CD4-positive, alpha-beta memory T cell (primary cell): Measurements from ENCODE around the gene TDP2. TPM values are rescaled to one million over a fixed set of nuclear protein-coding genes. Genes with fewer than 3 reads are reported as not detected.
"Not testable (repeated sequence)": the region's sequence is repeated elsewhere in the genome, so short reads cannot be mapped to it uniquely, and the experiment has no call there.

ENCODE experiments used
- CTCF ChIA-PET: fragments of 350-600 bp; sonication (Branson Sonifier 250); formaldehyde crosslinking; loops from one replicate; lab custom pipeline; 2021; ENCODE audit warnings: inconsistent platforms; ENCODE audit not compliant: partially characterized antibody; lab: Charles Lee
- POLR2A ChIA-PET: fragments of 350-600 bp; sonication (Branson Sonifier 250); formaldehyde crosslinking; loops from one replicate; lab custom pipeline; 2021; ENCODE audit not compliant: partially characterized antibody; lab: Charles Lee
- DNase-seq, 5 donors: peaks; one replicate each; pipeline versions ENCODE4 v3.0.0 to v3.0.0-alpha.2; 2020 to 2022; ENCODE audit warnings: mixed read lengths in 1 of 5
- H3K27ac ChIP-seq: one replicate; pipeline ENCODE4 v1.7.0; 2013; ENCODE audit warnings: low read depth, low read length
- H3K27me3 ChIP-seq: 2 replicates; pipeline ENCODE4 v1.7.0; 2013; ENCODE audit warnings: mild to moderate bottlenecking, low read length, moderate library complexity; ENCODE audit not compliant: insufficient read depth
- H3K36me3 ChIP-seq: 2 replicates; pipeline ENCODE4 v1.7.0; 2013; ENCODE audit warnings: mild to moderate bottlenecking, low read length, moderate library complexity; ENCODE audit not compliant: insufficient read depth
- H3K4me1 ChIP-seq: 2 replicates; pipeline ENCODE4 v1.7.0; 2013; ENCODE audit warnings: mild to moderate bottlenecking, low read length, moderate library complexity; ENCODE audit not compliant: insufficient read depth
- H3K4me3 ChIP-seq, 2 donors: one replicate each; pipeline ENCODE4 v1.7.0; 2013; ENCODE audit warnings: low read length in 2 of 2, mild to moderate bottlenecking in 1 of 2
- H3K9me3 ChIP-seq, 2 donors: one replicate each; pipeline ENCODE4 v1.7.0; 2013; ENCODE audit warnings: low read length in 2 of 2, control low read depth in 1 of 2; ENCODE audit not compliant: control insufficient read depth in 1 of 2
- H3K27ac Mint-ChIP-seq, 7 donors: one replicate each; pipeline ENCODE4 v1.8.0; 2020 to 2021; ENCODE audit warnings: mixed read lengths in 7 of 7, mild to moderate bottlenecking in 6 of 7, inconsistent platforms in 3 of 7, moderate library complexity in 3 of 7
- H3K27me3 Mint-ChIP-seq, 2 donors: one replicate each; pipeline ENCODE4 v1.8.0; 2020 to 2021; ENCODE audit warnings: mixed read lengths in 2 of 2
- H3K36me3 Mint-ChIP-seq, 2 donors: one replicate each; pipeline ENCODE4 v1.8.0; 2020 to 2021; ENCODE audit warnings: mixed read lengths in 2 of 2, inconsistent platforms in 1 of 2, mild to moderate bottlenecking in 1 of 2
- H3K4me1 Mint-ChIP-seq, 4 donors: one replicate each; pipeline ENCODE4 v1.8.0; 2020 to 2021; ENCODE audit warnings: mixed read lengths in 4 of 4, mild to moderate bottlenecking in 1 of 4
- H3K4me3 Mint-ChIP-seq, 8 donors: one replicate each; pipeline ENCODE4 v1.8.0; 2020 to 2021; ENCODE audit warnings: mixed read lengths in 8 of 8, mild to moderate bottlenecking in 7 of 8, moderate library complexity in 6 of 8, inconsistent platforms in 3 of 8
- H3K9me3 Mint-ChIP-seq, 8 donors: one replicate each; pipeline ENCODE4 v1.8.0; 2020 to 2021; ENCODE audit warnings: mixed read lengths in 8 of 8, mild to moderate bottlenecking in 5 of 8, inconsistent platforms in 3 of 8, moderate library complexity in 1 of 8
- intact Hi-C: fragments of 100-400 bp; cut with micrococcal nuclease; formaldehyde crosslinking; loops from one replicate; pipeline ENCODE4 v1.15.1; 2023
- polyA plus RNA-seq, 2 donors: library from polyadenylated mRNA; unstranded; fragments of 300-500 nt; fragmentation: Illumina TruSeq; gene quantifications; one replicate each; pipeline ENCODE4 v1.2.3, GENCODE V29; 2021
- total RNA-seq, 2 experiments: library from RNA; stranded (reverse); gene quantifications; one replicate each; pipeline ENCODE4 v1.2.3, GENCODE V29; 2021

Gene TDP2
- total and polyA plus RNA-seq, 4 experiments from 2014 or later = 43.4 to 74.3 (median 67.5) TPM

- peaks cover 6 to 31% (median 16%) of the 10 kb centered on the region in 4 donors for H3K4me1 Mint-ChIP-seq
- Histone ChIP-seq H3K27ac (no peak overlapping the region), H3K9me3 (no peaks in the 10 kb centered on the region), H3K4me3 (no peak overlapping the region), H3K36me3 (peaks cover 49% of the 10 kb centered on the region), H3K4me1 (no peaks in the 10 kb centered on the region), H3K27me3 (no peaks in the 10 kb centered on the region)
- H3K27me3 Mint-ChIP-seq = no peaks in the 10 kb centered on the region
- no peaks in the 10 kb centered on the region for H3K9me3 Mint-ChIP-seq
- DNase-seq = no peak
- H3K4me3 Mint-ChIP-seq = no peak overlapping the region
- H3K27ac Mint-ChIP-seq = peak overlapping the region; percentile 24 to 87 (median 53)
- POLR2A ChIA-PET = interaction anchor here (1.5 to 5.0 kb wide), 2 partner anchors 12 to 16 kb away, joined by 5 to 24 read pairs; partner anchors contain the start of gene C6orf62
- H3K36me3 Mint-ChIP-seq = peaks cover 31 to 64% of the 10 kb centered on the region in 2 donors
- CTCF ChIA-PET = interaction anchor here (0.8 to 13.2 kb wide), 2 partner anchors 8 to 121 kb away, joined by 3 to 185 read pairs; no protein-coding TSS in a partner anchor
- intact Hi-C loops = loop anchor here (2.0 to 5.0 kb wide), 2 partner anchors 14 to 36 kb away; partner anchors contain the start of genes ACOT13 and TDP2
These were observed 36.1 kb upstream of the TDP2 start for GRCh38 chr6:24702720-24703282.

GRCh38 chr6:24699521-24700359 lies 33.0 kb upstream of the TDP2 start:
- H3K4me1 Mint-ChIP-seq = peaks cover 5 to 23% (median 13%) of the 10 kb centered on the region in 4 donors
- no peaks in the 10 kb centered on the region for H3K9me3 Mint-ChIP-seq
- Histone ChIP-seq H3K27ac (no peak overlapping the region), H3K9me3 (no peaks in the 10 kb centered on the region), H3K4me3 (no peak overlapping the region), H3K27me3 (no peaks in the 10 kb centered on the region), H3K4me1 (no peaks in the 10 kb centered on the region), H3K36me3 (peaks cover 22% of the 10 kb centered on the region)
- CTCF ChIA-PET = interaction anchor here (1.1 to 13.2 kb wide), 2 partner anchors 45 to 118 kb away, joined by 3 to 185 read pairs; no protein-coding TSS in a partner anchor
- H3K27ac Mint-ChIP-seq = peak overlapping the region in 5 of 7 donors; percentile 19 to 82 (median 43)
- DNase-seq = no peak
- peaks cover 5 to 37% of the 10 kb centered on the region in 2 donors for H3K36me3 Mint-ChIP-seq
- H3K27me3 Mint-ChIP-seq = no peaks in the 10 kb centered on the region
- no peak overlapping the region for H3K4me3 Mint-ChIP-seq
- POLR2A ChIA-PET = interaction anchor here (0.7 kb wide), 1 partner anchor 189 kb away, joined by 3 read pairs; no protein-coding TSS in a partner anchor
- intact Hi-C loops = loop anchor here (5.0 to 10.0 kb wide), 3 partner anchors 32 to 318 kb away; partner anchors contain the start of genes ACOT13, ALDH5A1 and TDP2

- Histone ChIP-seq H3K4me3 (no peak overlapping the region), H3K9me3 (no peaks in the 10 kb centered on the region), H3K27ac (no peak overlapping the region), H3K27me3 (no peaks in the 10 kb centered on the region), H3K36me3 (peaks cover 1% of the 10 kb centered on the region), H3K4me1 (no peaks in the 10 kb centered on the region)
- Mint-ChIP-seq H3K9me3 (no peaks in the 10 kb centered on the region), H3K27me3 (no peaks in the 10 kb centered on the region), H3K36me3 (peaks cover 0 to 12% of the 10 kb centered on the region in 2 donors), H3K4me1 (peaks cover 6 to 15% (median 11%) of the 10 kb centered on the region in 4 donors), H3K27ac (peak overlapping the region in 2 of 7 donors; percentile 30 to 77), H3K4me3 (no peak overlapping the region)
- ChIA-PET CTCF (interaction anchor here (1.4 to 13.2 kb wide), 2 partner anchors 12 to 114 kb away, joined by 3 to 185 read pairs; no protein-coding TSS in a partner anchor), POLR2A (no interaction called here)
- DNase-seq = no peak
- intact Hi-C loops = loop anchor here (5.0 to 10.0 kb wide), 2 partner anchors 201 to 321 kb away; partner anchors contain the start of gene ALDH5A1
These were observed 29.4 kb upstream of the TDP2 start for GRCh38 chr6:24696097-24696496.

GRCh38 chr6:24695635-24696034 lies 28.9 kb upstream of the TDP2 start:
- H3K9me3 ChIP-seq, H3K4me1 ChIP-seq, H3K4me3 ChIP-seq, H3K27me3 Mint-ChIP-seq, POLR2A ChIA-PET, H3K4me3 Mint-ChIP-seq, H3K36me3 Mint-ChIP-seq, H3K27me3 ChIP-seq, H3K9me3 Mint-ChIP-seq, H3K27ac ChIP-seq, H3K36me3 ChIP-seq: not testable (repeated sequence)
- Mint-ChIP-seq H3K27ac (peak overlapping the region in 3 of 7 donors; percentile 2 to 79 (median 78)), H3K4me1 (peaks cover 6 to 12% (median 10%) of the 10 kb centered on the region in 4 donors)
- intact Hi-C loops = loop anchor here (1.0 to 10.0 kb wide), 3 partner anchors 112 to 322 kb away; partner anchors contain the start of gene ALDH5A1
- CTCF ChIA-PET = interaction anchor here (1.4 to 13.2 kb wide), 2 partner anchors 12 to 114 kb away, joined by 3 to 185 read pairs; no protein-coding TSS in a partner anchor
- peak in 4 of 5 donors; percentile 47 to 60 (median 53) for DNase-seq

GRCh38 chr6:24694198-24694597 lies 27.5 kb upstream of the TDP2 start:
- H3K36me3 ChIP-seq = no peaks in the 10 kb centered on the region
- no peaks in the 10 kb centered on the region for H3K27me3 ChIP-seq
- H3K27me3 Mint-ChIP-seq = no peaks in the 10 kb centered on the region
- ChIA-PET CTCF (interaction anchor here (1.0 to 13.2 kb wide), 3 partner anchors 9 to 147 kb away, joined by 3 to 185 read pairs (median 3); no protein-coding TSS in a partner anchor), POLR2A (interaction anchor here (0.5 kb wide), 1 partner anchor 112 kb away, joined by 3 read pairs; no protein-coding TSS in a partner anchor)
- H3K27ac Mint-ChIP-seq = peak overlapping the region in 1 of 7 donors; percentile 41
- DNase-seq = no peak
- intact Hi-C loops = loop anchor here (10.0 kb wide), 1 partner anchor 199 kb away; the partner anchor contains the start of gene ALDH5A1
- no peaks in the 10 kb centered on the region for H3K9me3 Mint-ChIP-seq
- peaks cover 0 to 3% of the 10 kb centered on the region in 2 donors for H3K36me3 Mint-ChIP-seq
- no peak overlapping the region for H3K4me3 ChIP-seq
- no peak overlapping the region for H3K27ac ChIP-seq
- no peaks in the 10 kb centered on the region for H3K9me3 ChIP-seq
- peaks cover 4 to 10% (median 7%) of the 10 kb centered on the region in 4 donors for H3K4me1 Mint-ChIP-seq
- no peaks in the 10 kb centered on the region for H3K4me1 ChIP-seq
- H3K4me3 Mint-ChIP-seq = no peak overlapping the region

GRCh38 chr6:24692848-24693592 lies 26.3 kb upstream of the TDP2 start:
- ChIA-PET POLR2A (no interaction called here), CTCF (interaction anchor here (1.7 to 3.1 kb wide), 2 partner anchors 16 to 110 kb away, joined by 3 to 25 read pairs; no protein-coding TSS in a partner anchor)
- no peaks in the 10 kb centered on the region for H3K36me3 Mint-ChIP-seq
- H3K27ac ChIP-seq = no peak overlapping the region
- H3K4me3 ChIP-seq = no peak overlapping the region
- H3K4me3 Mint-ChIP-seq = no peak overlapping the region
- H3K27me3 Mint-ChIP-seq = no peaks in the 10 kb centered on the region
- no peak for DNase-seq
- H3K27me3 ChIP-seq = no peaks in the 10 kb centered on the region
- no peaks in the 10 kb centered on the region for H3K9me3 ChIP-seq
- peaks cover 4 to 10% (median 7%) of the 10 kb centered on the region in 4 donors for H3K4me1 Mint-ChIP-seq
- H3K36me3 ChIP-seq = no peaks in the 10 kb centered on the region
- no peaks in the 10 kb centered on the region for H3K4me1 ChIP-seq
- intact Hi-C loops = loop anchor here (10.0 kb wide), 1 partner anchor 198 kb away; the partner anchor contains the start of gene ALDH5A1
- H3K9me3 Mint-ChIP-seq = no peaks in the 10 kb centered on the region
- H3K27ac Mint-ChIP-seq = no peak overlapping the region
